WTC11 (cell line): ENCODE data around the gene CIC.

Experiments
- ATF3 ChIP-seq: sonication (generic); formaldehyde crosslinking; conservative IDR thresholded peaks from 2 replicates; pipeline ENCODE4 v1.8.1; 2022; ENCODE audit warnings: mild to moderate bottlenecking, missing genetic modification reagents
- GABPB1 ChIP-seq: sonication (generic); formaldehyde crosslinking; IDR thresholded peaks from 2 replicates; pipeline ENCODE4 v1.8.1; 2023; ENCODE audit warnings: mild to moderate bottlenecking, missing genetic modification reagents
- MAX ChIP-seq: sonication (generic); formaldehyde crosslinking; IDR thresholded peaks from 2 replicates; pipeline ENCODE4 v1.8.0; 2022; ENCODE audit warnings: mild to moderate bottlenecking, missing genetic modification reagents
- MLX ChIP-seq: sonication (generic); formaldehyde crosslinking; IDR thresholded peaks from 2 replicates; pipeline ENCODE4 v1.8.1; 2023; ENCODE audit warnings: mild to moderate bottlenecking, missing genetic modification reagents, moderate library complexity
- TEAD1 ChIP-seq: sonication (generic); formaldehyde crosslinking; IDR thresholded peaks from 2 replicates; pipeline ENCODE4 v1.8.0; 2022; ENCODE audit warnings: mild to moderate bottlenecking, missing genetic modification reagents
- ZBTB21 ChIP-seq: sonication (generic); formaldehyde crosslinking; IDR thresholded peaks from 2 replicates; pipeline ENCODE4 v1.8.1; 2023; ENCODE audit warnings: mild to moderate bottlenecking, missing genetic modification reagents, borderline replicate concordance
- ZNF232 ChIP-seq: sonication (generic); formaldehyde crosslinking; IDR thresholded peaks from 2 replicates; pipeline ENCODE4 v1.8.0; 2022; ENCODE audit warnings: mild to moderate bottlenecking, missing genetic modification reagents
- ZNF263 ChIP-seq: sonication (generic); formaldehyde crosslinking; IDR thresholded peaks from 2 replicates; pipeline ENCODE4 v1.8.1; 2022; ENCODE audit warnings: low read depth, mild to moderate bottlenecking, moderate library complexity, missing genetic modification reagents
- ZNF396 ChIP-seq: fragments of 250-450 bp; sonication (Bioruptor Pico); IDR thresholded peaks from 2 replicates; pipeline ENCODE4 v1.8.0; 2021; ENCODE audit warnings: mild to moderate bottlenecking, moderate library complexity, borderline replicate concordance
- TF ChIP-seq, protein P1 (sequence below): sonication (generic); formaldehyde crosslinking; IDR thresholded peaks from 2 replicates; pipeline ENCODE4 v1.8.1; 2023; ENCODE audit warnings: mild to moderate bottlenecking, missing genetic modification reagents
- TF ChIP-seq, protein P2 (sequence below): fragments of 200-600 bp; IDR thresholded peaks from 2 replicates; pipeline ENCODE4 v1.8.0; 2022; ENCODE audit warnings: antibody characterized with exemption
- TF ChIP-seq, protein P3 (sequence below): sonication (generic); formaldehyde crosslinking; IDR thresholded peaks from 2 replicates; pipeline ENCODE4 v1.8.0; 2022; ENCODE audit warnings: mild to moderate bottlenecking, missing genetic modification reagents
- TF ChIP-seq, protein P4 (sequence below): sonication (generic); formaldehyde crosslinking; IDR thresholded peaks from 2 replicates; pipeline ENCODE4 v1.8.1; 2022; ENCODE audit warnings: low read depth, missing genetic modification reagents, borderline replicate concordance
- TF ChIP-seq, protein P5 (sequence below): sonication (generic); formaldehyde crosslinking; IDR thresholded peaks from 2 replicates; pipeline ENCODE4 v1.8.0; 2023; ENCODE audit warnings: missing genetic modification reagents, mild to moderate bottlenecking, borderline replicate concordance

DNA sequence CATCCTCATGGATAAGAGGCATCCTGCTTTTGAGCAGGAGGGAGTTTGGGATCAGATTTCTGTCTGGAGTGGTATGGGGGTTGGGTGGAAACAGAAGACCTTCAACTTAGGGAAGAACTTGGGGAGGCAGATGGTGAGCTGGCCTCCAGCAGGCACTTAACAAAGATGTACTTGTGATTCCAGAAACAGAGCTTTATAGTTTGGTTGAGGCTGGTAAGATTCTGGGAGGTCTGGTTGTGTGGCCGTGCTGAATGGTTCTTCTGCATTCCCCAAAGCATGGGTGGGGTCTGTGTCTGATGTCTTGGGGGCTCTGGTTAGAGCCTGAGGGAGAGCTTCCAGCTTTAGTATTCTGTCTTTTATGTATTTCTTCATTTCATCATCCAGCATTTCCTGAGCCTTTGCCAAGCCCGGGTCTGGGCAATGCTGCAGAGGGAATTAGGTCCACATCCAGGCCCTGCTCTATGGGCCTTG, 61.2 kb downstream of the CIC start:
- TF ChIP-seq, protein P1, sequence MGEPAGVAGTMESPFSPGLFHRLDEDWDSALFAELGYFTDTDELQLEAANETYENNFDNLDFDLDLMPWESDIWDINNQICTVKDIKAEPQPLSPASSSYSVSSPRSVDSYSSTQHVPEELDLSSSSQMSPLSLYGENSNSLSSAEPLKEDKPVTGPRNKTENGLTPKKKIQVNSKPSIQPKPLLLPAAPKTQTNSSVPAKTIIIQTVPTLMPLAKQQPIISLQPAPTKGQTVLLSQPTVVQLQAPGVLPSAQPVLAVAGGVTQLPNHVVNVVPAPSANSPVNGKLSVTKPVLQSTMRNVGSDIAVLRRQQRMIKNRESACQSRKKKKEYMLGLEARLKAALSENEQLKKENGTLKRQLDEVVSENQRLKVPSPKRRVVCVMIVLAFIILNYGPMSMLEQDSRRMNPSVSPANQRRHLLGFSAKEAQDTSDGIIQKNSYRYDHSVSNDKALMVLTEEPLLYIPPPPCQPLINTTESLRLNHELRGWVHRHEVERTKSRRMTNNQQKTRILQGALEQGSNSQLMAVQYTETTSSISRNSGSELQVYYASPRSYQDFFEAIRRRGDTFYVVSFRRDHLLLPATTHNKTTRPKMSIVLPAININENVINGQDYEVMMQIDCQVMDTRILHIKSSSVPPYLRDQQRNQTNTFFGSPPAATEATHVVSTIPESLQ, result no peak
- TF ChIP-seq GABPB1 (CRISPR knock-in tag) (no peak), ZBTB21 (CRISPR knock-in tag) (no peak), TEAD1 (CRISPR knock-in tag) (no peak), ATF3 (no peak), ZNF396 (no peak), ZNF232 (no peak), ZNF263 (CRISPR knock-in tag) (no peak), MAX (CRISPR knock-in tag) (no peak), MLX (no peak)
- TF ChIP-seq, protein P2, sequence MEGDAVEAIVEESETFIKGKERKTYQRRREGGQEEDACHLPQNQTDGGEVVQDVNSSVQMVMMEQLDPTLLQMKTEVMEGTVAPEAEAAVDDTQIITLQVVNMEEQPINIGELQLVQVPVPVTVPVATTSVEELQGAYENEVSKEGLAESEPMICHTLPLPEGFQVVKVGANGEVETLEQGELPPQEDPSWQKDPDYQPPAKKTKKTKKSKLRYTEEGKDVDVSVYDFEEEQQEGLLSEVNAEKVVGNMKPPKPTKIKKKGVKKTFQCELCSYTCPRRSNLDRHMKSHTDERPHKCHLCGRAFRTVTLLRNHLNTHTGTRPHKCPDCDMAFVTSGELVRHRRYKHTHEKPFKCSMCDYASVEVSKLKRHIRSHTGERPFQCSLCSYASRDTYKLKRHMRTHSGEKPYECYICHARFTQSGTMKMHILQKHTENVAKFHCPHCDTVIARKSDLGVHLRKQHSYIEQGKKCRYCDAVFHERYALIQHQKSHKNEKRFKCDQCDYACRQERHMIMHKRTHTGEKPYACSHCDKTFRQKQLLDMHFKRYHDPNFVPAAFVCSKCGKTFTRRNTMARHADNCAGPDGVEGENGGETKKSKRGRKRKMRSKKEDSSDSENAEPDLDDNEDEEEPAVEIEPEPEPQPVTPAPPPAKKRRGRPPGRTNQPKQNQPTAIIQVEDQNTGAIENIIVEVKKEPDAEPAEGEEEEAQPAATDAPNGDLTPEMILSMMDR, result no peak
- TF ChIP-seq, protein P3, sequence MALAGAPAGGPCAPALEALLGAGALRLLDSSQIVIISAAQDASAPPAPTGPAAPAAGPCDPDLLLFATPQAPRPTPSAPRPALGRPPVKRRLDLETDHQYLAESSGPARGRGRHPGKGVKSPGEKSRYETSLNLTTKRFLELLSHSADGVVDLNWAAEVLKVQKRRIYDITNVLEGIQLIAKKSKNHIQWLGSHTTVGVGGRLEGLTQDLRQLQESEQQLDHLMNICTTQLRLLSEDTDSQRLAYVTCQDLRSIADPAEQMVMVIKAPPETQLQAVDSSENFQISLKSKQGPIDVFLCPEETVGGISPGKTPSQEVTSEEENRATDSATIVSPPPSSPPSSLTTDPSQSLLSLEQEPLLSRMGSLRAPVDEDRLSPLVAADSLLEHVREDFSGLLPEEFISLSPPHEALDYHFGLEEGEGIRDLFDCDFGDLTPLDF (CRISPR knock-in tag), result no peak
- TF ChIP-seq, protein P4, sequence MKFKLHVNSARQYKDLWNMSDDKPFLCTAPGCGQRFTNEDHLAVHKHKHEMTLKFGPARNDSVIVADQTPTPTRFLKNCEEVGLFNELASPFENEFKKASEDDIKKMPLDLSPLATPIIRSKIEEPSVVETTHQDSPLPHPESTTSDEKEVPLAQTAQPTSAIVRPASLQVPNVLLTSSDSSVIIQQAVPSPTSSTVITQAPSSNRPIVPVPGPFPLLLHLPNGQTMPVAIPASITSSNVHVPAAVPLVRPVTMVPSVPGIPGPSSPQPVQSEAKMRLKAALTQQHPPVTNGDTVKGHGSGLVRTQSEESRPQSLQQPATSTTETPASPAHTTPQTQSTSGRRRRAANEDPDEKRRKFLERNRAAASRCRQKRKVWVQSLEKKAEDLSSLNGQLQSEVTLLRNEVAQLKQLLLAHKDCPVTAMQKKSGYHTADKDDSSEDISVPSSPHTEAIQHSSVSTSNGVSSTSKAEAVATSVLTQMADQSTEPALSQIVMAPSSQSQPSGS, result no peak
- TF ChIP-seq, protein P5, sequence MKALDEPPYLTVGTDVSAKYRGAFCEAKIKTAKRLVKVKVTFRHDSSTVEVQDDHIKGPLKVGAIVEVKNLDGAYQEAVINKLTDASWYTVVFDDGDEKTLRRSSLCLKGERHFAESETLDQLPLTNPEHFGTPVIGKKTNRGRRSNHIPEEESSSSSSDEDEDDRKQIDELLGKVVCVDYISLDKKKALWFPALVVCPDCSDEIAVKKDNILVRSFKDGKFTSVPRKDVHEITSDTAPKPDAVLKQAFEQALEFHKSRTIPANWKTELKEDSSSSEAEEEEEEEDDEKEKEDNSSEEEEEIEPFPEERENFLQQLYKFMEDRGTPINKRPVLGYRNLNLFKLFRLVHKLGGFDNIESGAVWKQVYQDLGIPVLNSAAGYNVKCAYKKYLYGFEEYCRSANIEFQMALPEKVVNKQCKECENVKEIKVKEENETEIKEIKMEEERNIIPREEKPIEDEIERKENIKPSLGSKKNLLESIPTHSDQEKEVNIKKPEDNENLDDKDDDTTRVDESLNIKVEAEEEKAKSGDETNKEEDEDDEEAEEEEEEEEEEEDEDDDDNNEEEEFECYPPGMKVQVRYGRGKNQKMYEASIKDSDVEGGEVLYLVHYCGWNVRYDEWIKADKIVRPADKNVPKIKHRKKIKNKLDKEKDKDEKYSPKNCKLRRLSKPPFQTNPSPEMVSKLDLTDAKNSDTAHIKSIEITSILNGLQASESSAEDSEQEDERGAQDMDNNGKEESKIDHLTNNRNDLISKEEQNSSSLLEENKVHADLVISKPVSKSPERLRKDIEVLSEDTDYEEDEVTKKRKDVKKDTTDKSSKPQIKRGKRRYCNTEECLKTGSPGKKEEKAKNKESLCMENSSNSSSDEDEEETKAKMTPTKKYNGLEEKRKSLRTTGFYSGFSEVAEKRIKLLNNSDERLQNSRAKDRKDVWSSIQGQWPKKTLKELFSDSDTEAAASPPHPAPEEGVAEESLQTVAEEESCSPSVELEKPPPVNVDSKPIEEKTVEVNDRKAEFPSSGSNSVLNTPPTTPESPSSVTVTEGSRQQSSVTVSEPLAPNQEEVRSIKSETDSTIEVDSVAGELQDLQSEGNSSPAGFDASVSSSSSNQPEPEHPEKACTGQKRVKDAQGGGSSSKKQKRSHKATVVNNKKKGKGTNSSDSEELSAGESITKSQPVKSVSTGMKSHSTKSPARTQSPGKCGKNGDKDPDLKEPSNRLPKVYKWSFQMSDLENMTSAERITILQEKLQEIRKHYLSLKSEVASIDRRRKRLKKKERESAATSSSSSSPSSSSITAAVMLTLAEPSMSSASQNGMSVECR (CRISPR knock-in tag), result no peak
